ENCODE data around the gene CTBP2.

- TF ChIP-seq FOXA1 (IDR thresholded peaks at IDR 0.05) (no peak), TARDBP (IDR thresholded peaks at IDR 0.05) (no peak), SP1 (IDR thresholded peaks at IDR 0.05) (no peak), FOXM1 (IDR thresholded peaks at IDR 0.05; ENCODE audit: borderline replicate concordance) (no peak), ELF4 (IDR thresholded peaks at IDR 0.05) (no peak), CTBP1 (IDR thresholded peaks at IDR 0.05; ENCODE audit: borderline replicate concordance) (no peak), BHLHE40 (IDR thresholded peaks at IDR 0.05; ENCODE audit: borderline replicate concordance) (no peak), HDGF (IDR thresholded peaks at IDR 0.05; ENCODE audit: borderline replicate concordance) (no peak), SUZ12 (IDR thresholded peaks at IDR 0.05) (no peak), L3MBTL2 (conservative IDR thresholded peaks at IDR 0.05) (no peak), ZNF384 (IDR thresholded peaks at IDR 0.05) (no peak), FOXK2 (IDR thresholded peaks at IDR 0.05) (no peak)
- TF ChIP-seq, protein P1, sequence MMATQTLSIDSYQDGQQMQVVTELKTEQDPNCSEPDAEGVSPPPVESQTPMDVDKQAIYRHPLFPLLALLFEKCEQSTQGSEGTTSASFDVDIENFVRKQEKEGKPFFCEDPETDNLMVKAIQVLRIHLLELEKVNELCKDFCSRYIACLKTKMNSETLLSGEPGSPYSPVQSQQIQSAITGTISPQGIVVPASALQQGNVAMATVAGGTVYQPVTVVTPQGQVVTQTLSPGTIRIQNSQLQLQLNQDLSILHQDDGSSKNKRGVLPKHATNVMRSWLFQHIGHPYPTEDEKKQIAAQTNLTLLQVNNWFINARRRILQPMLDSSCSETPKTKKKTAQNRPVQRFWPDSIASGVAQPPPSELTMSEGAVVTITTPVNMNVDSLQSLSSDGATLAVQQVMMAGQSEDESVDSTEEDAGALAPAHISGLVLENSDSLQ (IDR thresholded peaks at IDR 0.05), result no peak
These were observed 137.7 kb downstream of the CTBP2 start for GRCh38 chr10:125022671-125023070.
